K562 (cell line): ENCODE results near the gene INPP5D. TPM values are rescaled to one million over a fixed set of nuclear protein-coding genes. Genes with fewer than 3 reads are reported as not detected.

Experiments used
- ATAC-seq: fragments of 200-7000 bp; cut with Tn5 transposase; 3 replicates; pipeline ENCODE4 v1.9.1; 2020; ENCODE audit warnings: moderate library complexity
- BruUV-seq: library from RNA; stranded (reverse); fragments of 400-500 nt; replicated peaks from 2 replicates; lab custom pipeline; 2021; lab: Mats Ljungman, UMichigan
- CTCF ChIA-PET: fragments of 300-600 bp; formaldehyde crosslinking; extraction: SDS; loops from one replicate; lab custom pipeline; 2021; ENCODE audit warnings: low intra/inter-chr PET ratio; lab: Yijun Ruan, JAX
- POLR2A ChIA-PET: fragments of 300-600, 350-650 bp; sonication (Branson Sonifier 250); formaldehyde crosslinking; extraction: SDS; loops from one replicate; lab custom pipeline; 2021; ENCODE audit warnings: antibody characterized with exemption, inconsistent platforms; lab: Yijun Ruan, JAX
- DNase-seq, 4 experiments: peaks; one replicate each; pipeline versions ENCODE4 v3.0.0 to v3.0.0-alpha.2; 2011 to 2018; ENCODE audit warnings: low spot score in 3 of 4, mixed read lengths in 3 of 4; ENCODE audit errors: extremely low read depth in 1 of 4
- FAIRE-seq: peaks from 2 replicates; lab custom pipeline; 2011; peaks lifted over from hg19 to GRCh38; lab: Jason Lieb, UNC
- H2AFZ ChIP-seq: 2 replicates; pipeline ENCODE4 v1.6.0; 2011; ENCODE audit warnings: low read depth, low read length, control low read depth, inconsistent platforms
- H3K27ac ChIP-seq: fragments of 200-600 bp; 3 replicates; pipeline ENCODE4 v1.8.0; 2011; ENCODE audit warnings: low read depth, mild to moderate bottlenecking, control low read depth, inconsistent platforms, low read length, moderate library complexity, mixed read lengths; ENCODE audit errors: extremely low read depth
- H3K27me3 ChIP-seq, 2 experiments: fragments of 300-600 bp in 1 of 2; 2 replicates in 1 of 2; 3 replicates in 1 of 2; pipeline versions ENCODE4 v1.6.0 to v1.8.0; 2011; ENCODE audit warnings: inconsistent platforms in 2 of 2, low read length in 2 of 2, mild to moderate bottlenecking in 1 of 2, mixed read lengths in 1 of 2, moderate library complexity in 1 of 2; ENCODE audit not compliant: control insufficient read depth in 2 of 2, insufficient read depth in 2 of 2
- H3K36me3 ChIP-seq: fragments of 300-600 bp; 3 replicates; pipeline ENCODE4 v1.8.0; 2011; ENCODE audit warnings: mild to moderate bottlenecking, low read length, inconsistent platforms; ENCODE audit not compliant: control insufficient read depth, insufficient read depth
- H3K4me1 ChIP-seq, 2 experiments: fragments of 200-600 bp in 1 of 2; replicated peaks in 1 of 2; 2 replicates in 1 of 2; 3 replicates in 1 of 2; pipeline versions ENCODE4 v1.5.1 to v1.8.0; 2011; ENCODE audit warnings: inconsistent platforms in 2 of 2, low read length in 2 of 2, mild to moderate bottlenecking in 1 of 2, mixed read lengths in 1 of 2, moderate library complexity in 1 of 2; ENCODE audit not compliant: control insufficient read depth in 2 of 2, insufficient read depth in 2 of 2
- H3K4me2 ChIP-seq: 2 replicates; pipeline ENCODE4 v1.6.1; 2011; ENCODE audit warnings: low read length, control low read depth, inconsistent platforms, mixed read lengths; ENCODE audit not compliant: insufficient read depth
- H3K4me3 ChIP-seq: fragments of 200-600 bp; sonication (generic), shearing (Covaris generic); 2 replicates; pipeline ENCODE4 v1.5.1; 2016; ENCODE audit warnings: control low read depth, inconsistent platforms
- H3K79me2 ChIP-seq: fragments of 200-600 bp; 3 replicates; pipeline ENCODE4 v1.8.0; 2011; ENCODE audit warnings: low read length, inconsistent platforms; ENCODE audit not compliant: control insufficient read depth, insufficient read depth
- H3K9ac ChIP-seq, 2 experiments: 2 replicates each; pipeline versions ENCODE4 v1.6.0 to v1.6.1; 2011; ENCODE audit warnings: low read depth in 2 of 2, low read length in 2 of 2, control low read depth in 1 of 2, inconsistent platforms in 1 of 2, mild to moderate bottlenecking in 1 of 2, mixed read lengths in 1 of 2; ENCODE audit not compliant: insufficient read depth in 1 of 2
- H3K9me1 ChIP-seq: one replicate; pipeline ENCODE4 v1.6.0; 2011; ENCODE audit warnings: inconsistent platforms, mild to moderate bottlenecking, low read length, moderate library complexity; ENCODE audit not compliant: control insufficient read depth, insufficient read depth
- H3K9me3 ChIP-seq: replicated peaks from 2 replicates; pipeline ENCODE4 v1.5.1; 2011; ENCODE audit warnings: low read depth, low read length, inconsistent platforms; ENCODE audit not compliant: control insufficient read depth, insufficient read depth
- H4K20me1 ChIP-seq: replicated peaks from 2 replicates; pipeline ENCODE4 v1.6.1; 2011; ENCODE audit warnings: low read length, inconsistent platforms, mixed read lengths; ENCODE audit not compliant: control insufficient read depth, insufficient read depth
- ADNP ChIP-seq: fragments of 200-800 bp; sonication (Bioruptor generic); IDR thresholded peaks from 2 replicates; pipeline ENCODE4 v1.6.1; 2016; ENCODE audit warnings: missing genetic modification characterization, missing compliant biosample characterization
- BCOR ChIP-seq: fragments of 450-650 bp; IDR thresholded peaks from 2 replicates; pipeline ENCODE4 v1.6.1; 2016
- KDM1A ChIP-seq, 2 experiments: fragments of 450-650 bp; IDR thresholded peaks; 2 replicates each; pipeline ENCODE4 v1.6.1; 2016; ENCODE audit warnings: mild to moderate bottlenecking in 2 of 2
- RBM25 ChIP-seq: fragments of 200-400 bp; formaldehyde crosslinking; IDR thresholded peaks from 2 replicates; pipeline ENCODE4 v1.6.1; 2018; ENCODE audit warnings: low read length, low read depth, moderate library complexity; ENCODE audit not compliant: severe bottlenecking
- SPI1 ChIP-seq: IDR thresholded peaks from 2 replicates; pipeline ENCODE4 v1.6.1; 2011; ENCODE audit warnings: low read depth, low read length, control low read depth, borderline replicate concordance
- WGBS: fragments of 100-300 bp; shearing (Covaris generic); methylation state at CpG from one replicate; pipeline ENCODE4 v1.1.6; 2016; ENCODE audit warnings: low coverage, mixed read lengths; ENCODE audit not compliant: insufficient coverage; ENCODE audit errors: missing lambda C conversion rate; 5-methylcytosine and 5-hydroxymethylcytosine counted together
- in situ Hi-C: fragments of 300-500 bp; cut with MboI; formaldehyde crosslinking; loops from 4 replicates; pipeline ENCODE4 v1.15.0; 2018; ENCODE audit warnings: inconsistent platforms, mixed read lengths
- intact Hi-C: fragments of 100-400 bp; cut with micrococcal nuclease; formaldehyde crosslinking; loops from 2 replicates; pipeline ENCODE4 v1.14.2; 2022
- polyA plus RNA-seq, 8 experiments: library from polyadenylated mRNA; depleted of rRNA in 4 of 8; stranded (reverse) in 5 of 8; unstranded in 3 of 8; fragments of >200 nt; fragmentation: Nextera tagmentation in 2 of 8; fragmentation: Illumina TruSeq in 1 of 8; extraction: Ambion mirVana in 2 of 8; extraction: Trizol in 1 of 8; gene quantifications; 2 replicates each; pipeline versions ENCODE4 v1.2.1 to v1.2.3, GENCODE V29; 2011 to 2014; ENCODE audit warnings: inconsistent platforms in 1 of 8, missing spikeins in 1 of 8
- total RNA-seq, 7 experiments: library from RNA; depleted of rRNA in 6 of 7; stranded (reverse); fragments of >200 nt in 6 of 7; fragmentation: Illumina TruSeq in 2 of 7; extraction: Trizol in 2 of 7; gene quantifications; 2 replicates each; pipeline versions ENCODE4 v1.2.1 to v1.2.3, GENCODE V29; 2011 to 2021; ENCODE audit warnings: low replicate concordance in 1 of 7
- TF ChIP-seq, protein P1 (sequence below): fragments of 250-450 bp; sonication (Bioruptor Pico); IDR thresholded peaks from 2 replicates; pipeline ENCODE4 v1.9.0; 2021; ENCODE audit warnings: mild to moderate bottlenecking, inconsistent platforms

Gene INPP5D
- total and polyA plus RNA-seq, 9 of the 15 experiments (the other 6 are each of a cell fraction or from before 2014, with no cell fraction given) = 0.55 to 6.2 (median 2.2) TPM

DNA sequence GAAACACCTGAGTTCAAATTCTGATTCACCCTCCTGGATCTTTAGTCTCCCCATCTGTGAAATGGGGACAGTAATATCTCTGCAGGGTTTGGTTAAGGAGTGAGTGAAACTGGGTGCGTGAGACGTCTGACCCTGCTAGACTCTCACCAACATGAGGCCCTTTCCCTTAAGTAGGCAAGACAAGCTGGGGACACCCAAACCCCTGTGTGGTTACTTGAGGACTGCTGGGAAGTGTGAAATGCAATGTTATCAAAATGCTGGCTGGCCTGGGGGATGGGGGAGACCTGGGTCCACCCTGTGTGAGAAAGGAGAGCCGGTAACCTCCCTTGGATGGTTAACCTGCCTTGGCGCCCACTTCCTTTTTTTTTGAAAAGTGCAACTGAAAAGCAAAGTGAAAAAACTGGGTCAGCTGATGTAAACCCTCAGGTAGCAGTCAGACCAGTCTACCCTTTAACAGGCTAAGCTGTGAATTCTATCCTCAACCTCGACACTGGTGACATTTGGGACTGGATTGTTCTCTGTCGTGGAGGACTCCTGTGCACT, 82.3 kb downstream of the INPP5D start:
- no peaks in the 10 kb centered on the region for H3K36me3 ChIP-seq
- H3K4me1 ChIP-seq = peaks cover 0 to 8% of the 10 kb centered on the region in 2 experiments; a peak in 4 of 5 replicates
- H3K27me3 ChIP-seq = peaks cover 0 to 5% of the 10 kb centered on the region in 2 experiments; a peak in 1 of 5 replicates
- ATAC-seq = no peak; the same call in 2 of the 3 replicates
- intact Hi-C loops = no loop called here
- TF ChIP-seq RBM25 = peak; percentile 57
- TF ChIP-seq KDM1A (IDR thresholded peaks at IDR 0.05) = no peak
- peak; percentile 90 for TF ChIP-seq SPI1
- TF ChIP-seq ADNP (tag) = peak; percentile 12; the same call in 1 of the 2 replicates
- TF ChIP-seq, protein P1, sequence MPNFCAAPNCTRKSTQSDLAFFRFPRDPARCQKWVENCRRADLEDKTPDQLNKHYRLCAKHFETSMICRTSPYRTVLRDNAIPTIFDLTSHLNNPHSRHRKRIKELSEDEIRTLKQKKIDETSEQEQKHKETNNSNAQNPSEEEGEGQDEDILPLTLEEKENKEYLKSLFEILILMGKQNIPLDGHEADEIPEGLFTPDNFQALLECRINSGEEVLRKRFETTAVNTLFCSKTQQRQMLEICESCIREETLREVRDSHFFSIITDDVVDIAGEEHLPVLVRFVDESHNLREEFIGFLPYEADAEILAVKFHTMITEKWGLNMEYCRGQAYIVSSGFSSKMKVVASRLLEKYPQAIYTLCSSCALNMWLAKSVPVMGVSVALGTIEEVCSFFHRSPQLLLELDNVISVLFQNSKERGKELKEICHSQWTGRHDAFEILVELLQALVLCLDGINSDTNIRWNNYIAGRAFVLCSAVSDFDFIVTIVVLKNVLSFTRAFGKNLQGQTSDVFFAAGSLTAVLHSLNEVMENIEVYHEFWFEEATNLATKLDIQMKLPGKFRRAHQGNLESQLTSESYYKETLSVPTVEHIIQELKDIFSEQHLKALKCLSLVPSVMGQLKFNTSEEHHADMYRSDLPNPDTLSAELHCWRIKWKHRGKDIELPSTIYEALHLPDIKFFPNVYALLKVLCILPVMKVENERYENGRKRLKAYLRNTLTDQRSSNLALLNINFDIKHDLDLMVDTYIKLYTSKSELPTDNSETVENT = no peak
- peak; percentile 51; the same call in 1 of the 2 replicates for TF ChIP-seq BCOR
- TF ChIP-seq, all 486 proteins: peak for 4
- ChIA-PET CTCF (no interaction called here), POLR2A (interaction anchor here (1.1 kb wide), 1 partner anchor 16 kb away, joined by 3 read pairs; no protein-coding TSS in a partner anchor)
- no peak for FAIRE-seq
- H3K9me3 ChIP-seq = no peaks in the 10 kb centered on the region
- no peak for DNase-seq
- H2AFZ ChIP-seq = peak overlapping the region; percentile 69
- in situ Hi-C loops = no loop called here
- H4K20me1 ChIP-seq = no peaks in the 10 kb centered on the region
- H3K27ac ChIP-seq = no peak overlapping the region
- no peak overlapping the region for H3K9ac ChIP-seq
- H3K79me2 ChIP-seq = no peaks in the 10 kb centered on the region
- 44% methylated on average over 3 of the region's 6 CpGs for WGBS
- H3K4me2 ChIP-seq = no peak overlapping the region
- no peaks in the 10 kb centered on the region for H3K9me1 ChIP-seq
- no peak overlapping the region for H3K4me3 ChIP-seq
- BruUV-seq = no TSS peak
